Measurements from ENCODE around the gene CRACDL.
"Not testable (repeated sequence)": the region's sequence is repeated elsewhere in the genome, so short reads cannot be mapped to it uniquely, and the experiment has no call there.

CRACDL gene

GRCh38 chr2:98903767-98904485 is 32.1 kb downstream of the CRACDL start:
- DNase-seq, result peak; percentile 15

- DNase-seq, result no peak
Measured at GRCh38 chr2:98903064-98903355, 33.0 kb downstream of the CRACDL start.

- no peak for DNase-seq
Measured at GRCh38 chr2:98902209-98903063, 33.6 kb downstream of the CRACDL start.

- no peak for DNase-seq
Measured at GRCh38 chr2:98901702-98902101, 34.3 kb downstream of the CRACDL start.

GRCh38 chr2:98901291-98901690 is 34.7 kb downstream of the CRACDL start:
- no peak for DNase-seq

GRCh38 chr2:98900721-98901120 is 35.3 kb downstream of the CRACDL start:
- no peak for DNase-seq

GRCh38 chr2:98899703-98900078 is 36.3 kb downstream of the CRACDL start:
- not testable (repeated sequence) for DNase-seq

- no peak for DNase-seq
Measured at GRCh38 chr2:98899041-98899702, 36.9 kb downstream of the CRACDL start.

GRCh38 chr2:98898423-98898841 is 37.6 kb downstream of the CRACDL start:
- DNase-seq, result no peak

GRCh38 chr2:98897746-98898145 is 38.3 kb downstream of the CRACDL start:
- DNase-seq, result no peak

GRCh38 chr2:98896944-98897343 is 39.1 kb downstream of the CRACDL start:
- no peak for DNase-seq

GRCh38 chr2:98896416-98896815 is 39.6 kb downstream of the CRACDL start:
- DNase-seq, result no peak

- DNase-seq, result no peak
Measured at GRCh38 chr2:98895901-98896300, 40.1 kb downstream of the CRACDL start.

GRCh38 chr2:98895221-98895620 is 40.8 kb downstream of the CRACDL start:
- no peak for DNase-seq

- DNase-seq, result no peak
Measured at GRCh38 chr2:98894331-98895000, 41.6 kb downstream of the CRACDL start.

- no peak for DNase-seq
Measured at GRCh38 chr2:98893911-98894321, 42.1 kb downstream of the CRACDL start.

GRCh38 chr2:98892871-98893270 is 43.2 kb downstream of the CRACDL start:
- DNase-seq, result no peak

- DNase-seq, result no peak
Measured at GRCh38 chr2:98891591-98891990, 44.4 kb downstream of the CRACDL start.

- no peak for DNase-seq
Measured at GRCh38 chr2:98886066-98886554, 49.9 kb downstream of the CRACDL start.

GRCh38 chr2:98884658-98885057 is 51.4 kb downstream of the CRACDL start:
- DNase-seq, result no peak

- DNase-seq, result no peak
Measured at GRCh38 chr2:98883780-98884211, 52.2 kb downstream of the CRACDL start.

- no peak for DNase-seq
Measured at GRCh38 chr2:98882971-98883779, 52.9 kb downstream of the CRACDL start.
